22Rv1 (cell line): ENCODE results near the gene STRA8.
A peak's percentile ranks its signal among the peaks of the same experiment; 100 is the strongest.

ENCODE experiments used
- H3K27ac ChIP-seq: fragments of 450-650 bp; 2 replicates; pipeline ENCODE4 v1.5.1; 2017
- CTCF ChIP-seq: fragments of 450-650 bp; IDR thresholded peaks from 2 replicates; pipeline ENCODE4 v1.5.1; 2017; ENCODE audit warnings: mild to moderate bottlenecking
- ZFX ChIP-seq: fragments of 450-650 bp; IDR thresholded peaks from 2 replicates; pipeline ENCODE4 v1.6.1; 2017; ENCODE audit warnings: antibody characterized with exemption, borderline replicate concordance

Gene STRA8

DNA sequence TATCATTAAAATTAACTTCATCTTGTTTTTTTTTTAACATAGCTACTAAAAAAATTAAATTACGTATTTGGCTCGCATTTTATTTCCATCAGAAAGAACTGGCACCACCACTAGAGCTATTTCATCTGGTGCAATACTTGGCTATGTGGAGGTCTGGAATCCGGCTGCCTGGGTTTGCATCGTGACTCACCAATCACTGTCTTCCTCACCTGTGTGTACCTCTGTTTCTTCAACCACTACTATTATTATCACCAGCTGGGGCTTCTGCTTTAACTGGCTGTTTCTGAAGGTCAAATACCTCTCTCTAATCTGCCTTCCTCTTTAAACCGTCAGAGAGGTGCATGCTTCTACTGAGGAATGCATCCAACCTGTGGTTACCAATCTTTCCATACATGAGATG lies 28.8 kb upstream of the STRA8 start:
- TF ChIP-seq CTCF (no peak), ZFX (no peak)
- no peak overlapping the region for H3K27ac ChIP-seq

DNA sequence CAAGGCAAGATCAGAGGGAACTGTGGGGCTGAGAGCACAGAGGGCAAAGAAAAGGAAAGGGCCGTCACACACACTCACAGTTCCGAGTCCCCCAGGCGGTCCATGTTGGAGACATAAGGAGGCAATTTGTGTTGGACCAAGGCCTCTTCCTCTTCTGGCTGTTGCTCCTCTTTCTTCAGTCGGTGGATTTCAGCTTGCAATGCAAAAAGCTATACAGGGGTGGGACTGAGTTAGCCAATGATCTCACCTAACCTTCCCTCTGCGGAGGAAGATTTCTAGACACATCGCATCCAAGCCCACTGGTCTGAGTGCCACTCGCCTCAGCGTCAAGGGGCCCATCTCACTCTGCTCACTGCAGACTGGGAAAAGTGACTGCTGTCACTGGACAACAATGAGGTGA lies 27.8 kb upstream of the STRA8 start:
- no peak overlapping the region for H3K27ac ChIP-seq
- no peak for TF ChIP-seq ZFX
- TF ChIP-seq CTCF: no peak

DNA sequence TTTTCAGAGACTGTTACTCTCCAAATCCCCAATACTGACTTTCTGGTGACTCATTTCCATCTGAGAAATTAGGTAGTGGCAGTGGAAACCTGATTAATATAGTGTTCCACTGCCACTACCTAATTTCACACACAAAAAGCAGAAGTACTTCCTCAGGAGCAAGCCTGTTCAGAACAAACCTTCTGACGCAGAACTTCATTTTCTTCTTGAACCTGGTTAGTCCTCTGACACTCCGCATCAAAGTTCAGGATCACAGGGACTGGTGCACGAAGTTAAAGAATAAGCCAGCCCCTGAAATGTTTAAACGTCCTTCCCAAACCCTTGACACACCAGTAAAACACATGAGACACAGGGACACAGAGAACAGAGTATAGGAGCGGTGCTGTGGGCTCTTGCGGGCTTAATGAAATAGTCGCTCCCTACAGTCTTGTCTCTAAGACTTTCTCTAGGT lies 26.7 kb upstream of the STRA8 start:
- TF ChIP-seq CTCF (no peak), ZFX (no peak)
- H3K27ac ChIP-seq: no peak overlapping the region

DNA sequence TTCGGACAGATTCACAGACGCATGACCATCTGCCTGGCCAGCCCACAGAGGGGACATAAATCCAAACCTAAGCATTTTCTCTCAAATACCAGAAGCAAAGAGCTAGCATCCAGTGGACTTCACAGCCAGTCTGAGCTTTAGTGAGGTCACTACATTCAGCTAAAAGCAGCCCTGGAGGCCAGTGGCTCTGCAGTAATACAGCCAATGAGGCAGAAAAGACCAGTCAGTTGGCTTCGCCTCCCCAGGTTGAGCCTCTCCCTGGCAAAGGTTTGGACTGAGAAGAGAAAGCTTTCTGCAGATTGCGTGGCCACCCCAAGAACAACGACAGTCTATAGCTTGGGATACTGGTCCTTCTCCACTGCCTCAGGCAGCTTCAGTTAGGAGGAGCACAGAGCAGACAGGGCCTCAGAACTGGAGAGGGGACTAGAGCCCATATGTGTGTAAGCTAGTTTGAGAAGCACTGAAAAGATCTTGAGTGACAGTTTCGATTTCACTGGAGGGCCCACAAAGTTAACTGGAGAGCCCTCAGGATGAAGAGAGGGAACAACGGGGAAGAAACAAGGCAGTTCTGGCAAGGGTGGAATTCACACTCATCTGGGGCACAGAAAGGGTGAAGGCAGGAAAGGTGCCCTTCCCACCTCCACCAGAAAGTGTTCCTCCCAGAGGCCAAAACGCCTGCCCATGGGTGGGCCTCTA lies 26.1 kb upstream of the STRA8 start:
- no peak for TF ChIP-seq ZFX
- no peak for TF ChIP-seq CTCF
- H3K27ac ChIP-seq: no peak overlapping the region

GRCh38 chr7:135208102-135208793 lies 25.4 kb upstream of the STRA8 start:
- TF ChIP-seq CTCF (no peak), ZFX (no peak)
- no peak overlapping the region for H3K27ac ChIP-seq

DNA sequence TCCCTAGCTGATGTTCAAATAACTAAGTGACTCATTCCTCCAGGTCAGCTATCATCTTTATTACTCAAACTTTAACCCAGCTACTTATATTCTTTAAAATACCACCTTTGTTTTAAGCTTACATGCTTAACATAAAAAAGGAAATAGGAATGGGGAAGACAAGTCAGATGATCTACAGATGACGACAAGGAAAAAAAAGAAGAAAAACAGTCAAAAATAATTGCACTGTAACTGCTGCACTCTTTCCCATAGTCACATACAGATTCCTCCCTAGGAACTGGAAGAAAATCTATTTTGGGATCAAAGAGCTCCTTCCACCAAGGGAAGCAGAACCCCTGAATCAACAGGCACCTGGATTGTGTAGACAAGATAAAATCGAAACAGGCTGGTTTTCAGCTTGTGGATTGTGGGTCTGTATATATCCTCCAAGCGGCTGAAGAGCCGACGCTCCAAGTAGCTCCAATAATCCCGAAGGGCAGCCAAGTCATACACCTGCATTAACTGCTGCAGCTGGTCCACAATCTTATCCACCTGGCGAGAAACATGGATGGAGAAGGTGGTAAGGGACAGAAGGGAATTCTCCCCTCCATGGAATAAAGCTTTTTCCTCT lies 24.3 kb upstream of the STRA8 start:
- H3K27ac ChIP-seq: no peak overlapping the region
- TF ChIP-seq CTCF (no peak), ZFX (no peak)

DNA sequence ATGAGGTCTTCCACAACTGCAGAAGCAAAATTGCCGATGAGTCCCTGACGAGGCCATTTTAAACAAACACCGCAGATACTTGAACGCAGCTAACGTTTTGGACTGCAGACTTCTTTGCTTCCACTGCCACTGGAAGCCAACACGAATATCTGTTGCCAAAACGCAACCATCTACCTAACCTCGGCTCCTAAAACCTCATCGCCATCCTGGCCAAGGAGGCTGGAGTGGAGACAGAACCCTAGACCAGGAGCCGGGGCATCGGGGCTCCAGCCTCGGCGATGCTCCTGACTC lies 22.8 kb upstream of the STRA8 start:
- peak overlapping the region; percentile 56; the same call in 1 of the 2 replicates for H3K27ac ChIP-seq
- TF ChIP-seq ZFX: no peak
- no peak for TF ChIP-seq CTCF
